ENCODE data around the gene EARS2.

DNA sequence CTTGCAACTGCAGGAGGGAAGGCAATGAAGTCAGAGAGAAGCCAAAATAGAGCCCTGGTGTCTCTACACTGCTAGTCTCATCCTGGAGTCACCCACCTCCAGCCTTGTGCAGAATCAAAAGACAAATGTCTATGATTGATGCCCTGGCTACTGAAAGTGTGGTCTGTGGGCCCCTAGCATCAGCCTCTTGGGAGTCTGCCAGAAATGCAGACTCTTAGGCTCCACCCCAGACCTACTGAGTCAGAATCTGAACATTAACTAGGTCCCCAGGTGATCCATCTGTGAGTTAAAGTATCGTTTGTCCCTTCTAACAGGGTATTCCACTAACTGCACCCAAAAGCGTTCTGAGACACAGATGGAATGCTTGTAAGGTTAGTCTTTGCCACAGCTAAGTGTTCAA is 21.2 kb downstream of the EARS2 start:
- TF ChIP-seq, protein P1, sequence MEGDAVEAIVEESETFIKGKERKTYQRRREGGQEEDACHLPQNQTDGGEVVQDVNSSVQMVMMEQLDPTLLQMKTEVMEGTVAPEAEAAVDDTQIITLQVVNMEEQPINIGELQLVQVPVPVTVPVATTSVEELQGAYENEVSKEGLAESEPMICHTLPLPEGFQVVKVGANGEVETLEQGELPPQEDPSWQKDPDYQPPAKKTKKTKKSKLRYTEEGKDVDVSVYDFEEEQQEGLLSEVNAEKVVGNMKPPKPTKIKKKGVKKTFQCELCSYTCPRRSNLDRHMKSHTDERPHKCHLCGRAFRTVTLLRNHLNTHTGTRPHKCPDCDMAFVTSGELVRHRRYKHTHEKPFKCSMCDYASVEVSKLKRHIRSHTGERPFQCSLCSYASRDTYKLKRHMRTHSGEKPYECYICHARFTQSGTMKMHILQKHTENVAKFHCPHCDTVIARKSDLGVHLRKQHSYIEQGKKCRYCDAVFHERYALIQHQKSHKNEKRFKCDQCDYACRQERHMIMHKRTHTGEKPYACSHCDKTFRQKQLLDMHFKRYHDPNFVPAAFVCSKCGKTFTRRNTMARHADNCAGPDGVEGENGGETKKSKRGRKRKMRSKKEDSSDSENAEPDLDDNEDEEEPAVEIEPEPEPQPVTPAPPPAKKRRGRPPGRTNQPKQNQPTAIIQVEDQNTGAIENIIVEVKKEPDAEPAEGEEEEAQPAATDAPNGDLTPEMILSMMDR (IDR thresholded peaks at IDR 0.05) = no peak
- TF ChIP-seq ZFX (IDR thresholded peaks at IDR 0.05; ENCODE audit: borderline replicate concordance) = no peak

Measured in 22Rv1 (cell line).